PC-3 (cell line): Measurements from ENCODE around the gene TMEM94. TPM values are rescaled to one million over a fixed set of nuclear protein-coding genes. Genes with fewer than 3 reads are reported as not detected.
A peak's percentile ranks its signal among the peaks of the same experiment; 100 is the strongest.

Source experiments
- ATAC-seq: fragments of 200-7000 bp; cut with Tn5 transposase; 2 replicates; pipeline ENCODE4 v1.9.1; 2020; ENCODE audit warnings: mild to moderate bottlenecking, moderate library complexity
- BruUV-seq: library from RNA; stranded (reverse); fragments of 400-500 nt; replicated peaks from 2 replicates; lab custom pipeline; 2021; lab: Mats Ljungman, UMichigan
- CTCF ChIA-PET: fragments of 300-600 bp; sonication (Branson Sonifier 250); formaldehyde crosslinking; loops from one replicate; lab custom pipeline; 2022; ENCODE audit warnings: antibody characterized with exemption; lab: Charles Lee
- POLR2A ChIA-PET: fragments of 300-600 bp; sonication (Branson Sonifier 250); formaldehyde crosslinking; loops from one replicate; lab custom pipeline; 2022; ENCODE audit warnings: antibody characterized with exemption; ENCODE audit not compliant: unreplicated experiment; lab: Charles Lee
- DNase-seq: peaks from one replicate; pipeline ENCODE4 v3.0.0-alpha.2; 2015
- H2AFZ ChIP-seq: fragments of 300-600 bp; sonication (generic); 2 replicates; pipeline ENCODE4 v1.6.0; 2016; ENCODE audit warnings: antibody characterized with exemption, low read length
- H3F3A ChIP-seq: fragments of 300-600 bp; sonication (generic); one replicate; pipeline ENCODE4 v1.6.0; 2017; ENCODE audit warnings: antibody characterized with exemption, low read length, control low read depth, mild to moderate bottlenecking; ENCODE audit not compliant: unreplicated experiment
- H3K27ac ChIP-seq: fragments of 300-600 bp; sonication (generic); 2 replicates; pipeline ENCODE4 v1.5.1; 2016; ENCODE audit warnings: mild to moderate bottlenecking, low read length
- H3K27me3 ChIP-seq: fragments of 300-600 bp; sonication (generic); 2 replicates; pipeline ENCODE4 v1.6.1; 2016; ENCODE audit warnings: low read length, mixed read lengths
- H3K36me3 ChIP-seq: fragments of 300-600 bp; sonication (generic); 2 replicates; pipeline ENCODE4 v1.6.1; 2016; ENCODE audit warnings: low read depth, mixed run types, low read length, mixed read lengths
- H3K4me1 ChIP-seq: fragments of 300-600 bp; sonication (generic); 2 replicates; pipeline ENCODE4 v1.5.1; 2016; ENCODE audit warnings: low read length; ENCODE audit not compliant: insufficient read depth
- H3K4me2 ChIP-seq: fragments of 300-600 bp; sonication (generic); 2 replicates; pipeline ENCODE4 v1.6.0; 2016; ENCODE audit warnings: low read length
- H3K4me3 ChIP-seq: fragments of 300-600 bp; sonication (generic); 2 replicates; pipeline ENCODE4 v1.5.1; 2016; ENCODE audit warnings: mild to moderate bottlenecking, low read length, mixed read lengths
- H3K79me2 ChIP-seq: fragments of 300-600 bp; sonication (generic); 2 replicates; pipeline ENCODE4 v1.6.1; 2017; ENCODE audit warnings: low read length, mixed read lengths
- H3K9ac ChIP-seq: fragments of 300-600 bp; sonication (generic); 2 replicates; pipeline ENCODE4 v1.6.0; 2016; ENCODE audit warnings: mild to moderate bottlenecking, low read length
- H3K9me2 ChIP-seq: fragments of 300-600 bp; sonication (generic); replicated peaks from 2 replicates; pipeline ENCODE4 v1.6.1; 2016; ENCODE audit warnings: mixed run types, low read length, mixed read lengths
- H3K9me3 ChIP-seq: fragments of 300-600 bp; sonication (generic); 2 replicates; pipeline ENCODE4 v1.6.1; 2016; ENCODE audit warnings: low read length, mixed read lengths
- H4K20me1 ChIP-seq: fragments of 300-600 bp; sonication (generic); 2 replicates; pipeline ENCODE4 v1.6.1; 2016; ENCODE audit warnings: low read length, mixed read lengths
- EZH2 ChIP-seq: fragments of 300-600 bp; sonication (generic); IDR thresholded peaks from one replicate; pipeline ENCODE4 v1.6.1; 2017; ENCODE audit warnings: antibody characterized with exemption, mild to moderate bottlenecking, low read length; ENCODE audit not compliant: unreplicated experiment
- EZH2phosphoT487 ChIP-seq: fragments of 300-600 bp; sonication (generic); IDR thresholded peaks from 2 replicates; pipeline ENCODE4 v1.6.1; 2018; ENCODE audit warnings: mild to moderate bottlenecking, antibody characterized with exemption, low read length, borderline replicate concordance
- intact Hi-C: fragments of 100-400 bp; cut with micrococcal nuclease; formaldehyde crosslinking; loops from 2 replicates; pipeline ENCODE4 v1.9.0; 2023
- total RNA-seq: library from RNA; depleted of rRNA; stranded (reverse); fragments of >200 nt; gene quantifications from 2 replicates; pipeline ENCODE4 v1.2.3, GENCODE V29; 2014
- TF ChIP-seq, protein P1 (sequence below): fragments of 300-600 bp; sonication (generic); conservative IDR thresholded peaks from 2 replicates; pipeline ENCODE4 v1.5.1; 2017; ENCODE audit warnings: antibody characterized with exemption, low read depth, mild to moderate bottlenecking, low read length

TMEM94 gene
- total RNA-seq, 1 experiment from 2014 or later: 45.6 TPM

DNA sequence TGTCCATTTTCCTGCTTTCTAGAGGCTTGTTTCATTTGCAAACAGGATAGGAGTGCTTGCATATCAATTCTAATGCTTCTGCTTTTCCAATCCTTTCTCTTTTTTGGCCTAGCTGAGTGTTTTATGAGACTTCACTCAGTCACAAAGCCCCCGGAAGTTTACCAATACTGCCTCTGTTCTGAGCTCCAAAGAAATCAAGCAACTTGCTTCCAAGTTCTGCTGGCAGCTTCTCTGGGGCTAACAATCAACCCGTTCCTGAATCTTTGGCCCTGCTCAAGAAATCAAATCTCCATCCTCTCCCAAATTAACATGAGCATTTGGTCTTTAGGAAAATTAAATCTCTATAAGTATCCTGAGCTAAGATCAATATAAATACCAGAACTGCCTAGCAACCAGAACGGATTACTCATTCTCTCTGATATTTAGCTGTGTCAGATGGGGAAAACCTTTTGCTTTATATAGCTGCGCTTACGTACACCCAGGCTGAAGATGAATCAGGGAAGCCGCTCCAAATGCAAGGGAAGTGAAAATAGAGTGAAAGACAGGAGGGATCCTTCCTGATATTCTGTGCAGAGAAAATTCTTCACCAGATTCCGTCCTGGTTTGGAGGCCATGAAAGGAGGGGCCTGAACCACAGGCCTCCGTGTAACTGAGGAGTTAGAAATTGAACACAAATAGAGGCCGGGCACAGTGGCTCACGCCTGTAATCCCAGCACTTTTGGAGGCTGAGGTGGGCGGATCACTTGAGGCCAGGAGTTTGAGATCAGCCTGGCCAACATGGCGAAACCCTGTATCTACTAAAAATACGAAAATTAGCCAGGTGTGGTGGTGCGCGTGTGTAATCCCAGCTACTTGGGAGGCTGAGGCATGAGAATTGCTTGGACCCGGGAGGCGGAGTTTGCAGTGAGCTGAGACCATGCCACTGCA is 27.6 kb upstream of the TMEM94 start:
- H3K4me2 ChIP-seq: peak overlapping the region; percentile 34
- ChIA-PET POLR2A (interaction anchor here (0.6 to 1.4 kb wide), 4 partner anchors 27 to 80 kb away, joined by 3 to 5 read pairs (median 4); partner anchors contain the start of gene TMEM94), CTCF (interaction anchor here (0.7 to 1.4 kb wide), 5 partner anchors 88 to 173 kb away, joined by 3 to 8 read pairs (median 5); partner anchors contain the start of genes MIF4GD and TSEN54)
- peak overlapping the region; percentile 57 for H3K27ac ChIP-seq
- peaks cover 21% of the 10 kb centered on the region for H3K4me1 ChIP-seq
- H3K36me3 ChIP-seq: no peaks in the 10 kb centered on the region
- H2AFZ ChIP-seq: peak overlapping the region; percentile 31
- ATAC-seq (peak; percentile 72), DNase-seq (peak; percentile 82)
- no TSS peak for BruUV-seq
- no peaks in the 10 kb centered on the region for H3K79me2 ChIP-seq
- intact Hi-C loops: loop anchor here (10.0 kb wide), 1 partner anchor 156 kb away; the partner anchor contains the start of gene MYO15B
- H3K4me3 ChIP-seq: no peak overlapping the region
- 0 out of 2 replicates have a peak overlapping the region, but pooled peaks have one; percentile 10 for H3K9ac ChIP-seq
- no peaks in the 10 kb centered on the region for H3K9me3 ChIP-seq
- H3K27me3 ChIP-seq: no peaks in the 10 kb centered on the region
- H3F3A ChIP-seq: no peaks in the 10 kb centered on the region
- TF ChIP-seq EZH2 (no peak), EZH2phosphoT487 (no peak)
- TF ChIP-seq, protein P1, sequence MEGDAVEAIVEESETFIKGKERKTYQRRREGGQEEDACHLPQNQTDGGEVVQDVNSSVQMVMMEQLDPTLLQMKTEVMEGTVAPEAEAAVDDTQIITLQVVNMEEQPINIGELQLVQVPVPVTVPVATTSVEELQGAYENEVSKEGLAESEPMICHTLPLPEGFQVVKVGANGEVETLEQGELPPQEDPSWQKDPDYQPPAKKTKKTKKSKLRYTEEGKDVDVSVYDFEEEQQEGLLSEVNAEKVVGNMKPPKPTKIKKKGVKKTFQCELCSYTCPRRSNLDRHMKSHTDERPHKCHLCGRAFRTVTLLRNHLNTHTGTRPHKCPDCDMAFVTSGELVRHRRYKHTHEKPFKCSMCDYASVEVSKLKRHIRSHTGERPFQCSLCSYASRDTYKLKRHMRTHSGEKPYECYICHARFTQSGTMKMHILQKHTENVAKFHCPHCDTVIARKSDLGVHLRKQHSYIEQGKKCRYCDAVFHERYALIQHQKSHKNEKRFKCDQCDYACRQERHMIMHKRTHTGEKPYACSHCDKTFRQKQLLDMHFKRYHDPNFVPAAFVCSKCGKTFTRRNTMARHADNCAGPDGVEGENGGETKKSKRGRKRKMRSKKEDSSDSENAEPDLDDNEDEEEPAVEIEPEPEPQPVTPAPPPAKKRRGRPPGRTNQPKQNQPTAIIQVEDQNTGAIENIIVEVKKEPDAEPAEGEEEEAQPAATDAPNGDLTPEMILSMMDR: no peak
- no peaks in the 10 kb centered on the region for H3K9me2 ChIP-seq
- H4K20me1 ChIP-seq: no peaks in the 10 kb centered on the region

DNA sequence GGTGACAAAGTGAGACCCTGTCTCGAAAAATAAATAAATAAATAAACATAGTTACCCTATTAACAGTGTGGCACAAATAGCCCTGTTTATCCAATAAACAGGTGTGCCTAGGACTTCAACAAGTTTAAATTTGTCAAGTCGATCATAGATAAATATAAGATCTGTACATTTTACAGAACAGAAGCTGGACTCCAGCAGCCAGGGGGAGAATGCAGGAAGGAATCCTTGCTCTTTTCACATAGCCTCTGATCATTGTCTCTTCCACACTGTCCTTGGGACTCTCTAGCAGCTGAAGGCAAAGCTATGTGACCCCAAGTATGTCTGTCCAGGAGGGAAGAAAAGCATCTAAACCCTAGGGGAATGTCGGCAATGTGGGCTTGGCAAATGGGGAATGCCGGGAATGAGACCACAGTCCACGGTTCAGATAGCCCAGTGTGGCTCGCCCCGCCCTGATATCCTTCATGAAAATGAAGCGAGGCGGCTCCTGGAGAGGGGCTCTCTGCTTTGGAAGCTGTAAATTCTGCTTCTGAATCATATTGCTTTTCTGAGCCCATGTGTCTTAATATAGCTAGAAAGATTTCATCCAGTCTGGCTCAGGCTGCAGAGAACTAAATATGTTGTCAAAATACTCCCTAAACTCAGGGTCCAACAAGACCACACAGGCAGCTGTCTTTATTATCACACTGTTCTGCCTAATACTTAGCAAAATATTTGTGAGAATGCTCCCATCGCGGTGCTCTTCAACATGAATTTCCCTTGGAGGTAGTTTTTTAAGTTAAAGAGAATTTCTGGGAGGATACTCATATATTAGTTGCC is 26.1 kb upstream of the TMEM94 start:
- no peak overlapping the region for H3K9ac ChIP-seq
- no peak for ATAC-seq

More for the DNA sequence above, 26.1 kb upstream of the TMEM94 start:
- H3K9me3 ChIP-seq: no peaks in the 10 kb centered on the region
- TF ChIP-seq EZH2: no peak
- TF ChIP-seq EZH2phosphoT487: no peak
- TF ChIP-seq, protein P1: no peak
- H3K9me2 ChIP-seq: no peaks in the 10 kb centered on the region
- H3K4me2 ChIP-seq: no peak overlapping the region
- ChIA-PET CTCF (interaction anchor here (0.6 kb wide), 1 partner anchor 15 kb away, joined by 3 read pairs; no protein-coding TSS in a partner anchor), POLR2A (interaction anchor here (0.6 kb wide), 1 partner anchor 84 kb away, joined by 14 read pairs; no protein-coding TSS in a partner anchor)
- H3F3A ChIP-seq: no peaks in the 10 kb centered on the region
- no peaks in the 10 kb centered on the region for H3K79me2 ChIP-seq
- DNase-seq: peak; percentile 19
- no peaks in the 10 kb centered on the region for H3K27me3 ChIP-seq
- no peak overlapping the region for H3K4me3 ChIP-seq
- no TSS peak for BruUV-seq
- intact Hi-C loops: no loop called here
- H3K27ac ChIP-seq: no peak overlapping the region
- no peaks in the 10 kb centered on the region for H3K36me3 ChIP-seq
- no peaks in the 10 kb centered on the region for H4K20me1 ChIP-seq
- peaks cover 21% of the 10 kb centered on the region for H3K4me1 ChIP-seq
- peak overlapping the region; percentile 66 for H2AFZ ChIP-seq
